H1 (cell line): ENCODE data around the gene SPRN. TPM values are rescaled to one million over a fixed set of nuclear protein-coding genes. Genes with fewer than 3 reads are reported as not detected.

Experiments used
- CTCF ChIA-PET: fragments of 300-600 bp; sonication (Branson Sonifier 250); formaldehyde crosslinking; loops from one replicate; lab custom pipeline; 2021; ENCODE audit not compliant: partially characterized antibody; lab: Charles Lee
- POLR2A ChIA-PET: fragments of 300-600 bp; sonication (Branson Sonifier 250); formaldehyde crosslinking; loops from one replicate; lab custom pipeline; 2021; ENCODE audit warnings: inconsistent platforms; ENCODE audit not compliant: partially characterized antibody; lab: Charles Lee
- DNase-seq, 2 experiments: peaks; one replicate each; pipeline versions ENCODE4 v3.0.0 to v3.0.0-alpha.2; 2010 to 2022; ENCODE audit warnings: low spot score in 2 of 2, low read depth in 1 of 2, mixed read lengths in 1 of 2
- FAIRE-seq: peaks from 2 replicates; lab custom pipeline; 2011; peaks lifted over from hg19 to GRCh38; lab: Jason Lieb, UNC
- H2AFZ ChIP-seq: 2 replicates; pipeline ENCODE4 v1.8.1; 2012; ENCODE audit warnings: low read length, inconsistent platforms
- H2AK5ac ChIP-seq: 2 replicates; pipeline ENCODE4 v1.6.1; 2013; ENCODE audit warnings: low read depth, low read length
- H2BK120ac ChIP-seq: replicated peaks from 2 replicates; pipeline ENCODE3; 2013; ENCODE audit warnings: low read depth, low read length, inconsistent platforms
- H2BK12ac ChIP-seq: 2 replicates; pipeline ENCODE4 v1.6.1; 2013; ENCODE audit warnings: low read depth, low read length
- H2BK15ac ChIP-seq: 2 replicates; pipeline ENCODE4 v1.6.1; 2013; ENCODE audit warnings: low read length
- H2BK20ac ChIP-seq: 2 replicates; pipeline ENCODE4 v1.6.1; 2013; ENCODE audit warnings: low read length
- H2BK5ac ChIP-seq: 2 replicates; pipeline ENCODE4 v1.6.1; 2013; ENCODE audit warnings: low read depth, low read length
- H3K14ac ChIP-seq: 2 replicates; pipeline ENCODE4 v1.6.1; 2013; ENCODE audit warnings: inconsistent platforms; ENCODE audit not compliant: insufficient read length
- H3K18ac ChIP-seq: 2 replicates; pipeline ENCODE4 v1.6.1; 2013; ENCODE audit warnings: low read length; ENCODE audit errors: extremely low read depth
- H3K23ac ChIP-seq: 2 replicates; pipeline ENCODE4 v1.6.1; 2013; ENCODE audit warnings: inconsistent platforms; ENCODE audit not compliant: insufficient read length
- H3K23me2 ChIP-seq: 2 replicates; pipeline ENCODE4 v1.6.1; 2013; ENCODE audit warnings: low read depth, low read length
- H3K27ac ChIP-seq: 2 replicates; pipeline ENCODE4 v1.6.1; 2011; ENCODE audit warnings: low read depth, low read length, inconsistent platforms
- H3K27me3 ChIP-seq, 4 experiments: replicated peaks in 1 of 4; 1 replicate in 1 of 4; 2 replicates in 3 of 4; pipeline versions ENCODE4 v1.6.1 to v1.8.1; 2011 to 2013; ENCODE audit warnings: low read length in 3 of 4, mild to moderate bottlenecking in 3 of 4, inconsistent platforms in 2 of 4, mixed read lengths in 2 of 4, moderate library complexity in 1 of 4; ENCODE audit not compliant: control insufficient read depth in 3 of 4, insufficient read depth in 3 of 4; ENCODE audit errors: extremely low read depth in 1 of 4
- H3K36me3 ChIP-seq, 4 experiments: 2 replicates each; pipeline versions ENCODE4 v1.6.1 to v1.8.1; 2011 to 2013; ENCODE audit warnings: mild to moderate bottlenecking in 4 of 4, low read length in 3 of 4, moderate library complexity in 2 of 4, control low read depth in 1 of 4, inconsistent platforms in 1 of 4; ENCODE audit not compliant: insufficient read depth in 4 of 4, control insufficient read depth in 2 of 4
- H3K4ac ChIP-seq: replicated peaks from 2 replicates; pipeline ENCODE3; 2013; ENCODE audit warnings: low read length, low read depth, mixed read lengths, inconsistent platforms; ENCODE audit not compliant: insufficient read length
- H3K4me1 ChIP-seq, 4 experiments: replicated peaks in 1 of 4; 1 replicate in 1 of 4; 2 replicates in 3 of 4; pipeline versions ENCODE4 v1.6.1 to v1.8.1; 2011 to 2013; ENCODE audit warnings: low read length in 3 of 4, inconsistent platforms in 2 of 4, mixed read lengths in 1 of 4; ENCODE audit not compliant: insufficient read depth in 4 of 4, control insufficient read depth in 3 of 4
- H3K4me2 ChIP-seq, 2 experiments: 2 replicates each; pipeline versions ENCODE4 v1.6.1 to v1.8.1; 2011 to 2013; ENCODE audit warnings: low read depth in 2 of 2, low read length in 2 of 2, control low read depth in 1 of 2, inconsistent platforms in 1 of 2, mild to moderate bottlenecking in 1 of 2; ENCODE audit not compliant: insufficient read depth in 1 of 2
- H3K4me3 ChIP-seq, 4 experiments: fragments of 200-600, 300-600 bp in 1 of 4; sonication (generic), shearing (Covaris generic), sonication (Bioruptor Twin) in 1 of 4; 2 replicates each; pipeline versions ENCODE4 v1.5.1 to v1.8.1; 2011 to 2016; ENCODE audit warnings: low read length in 4 of 4, low read depth in 3 of 4, control low read depth in 2 of 4, inconsistent platforms in 2 of 4, mild to moderate bottlenecking in 2 of 4, mixed read lengths in 1 of 4, moderate library complexity in 1 of 4; ENCODE audit not compliant: insufficient read depth in 2 of 4; ENCODE audit errors: extremely low read depth in 1 of 4
- H3K56ac ChIP-seq: replicated peaks from 2 replicates; pipeline ENCODE3; 2013; ENCODE audit warnings: low read depth, mild to moderate bottlenecking, mixed read lengths, low read length, inconsistent platforms; ENCODE audit not compliant: insufficient read length
- H3K79me1 ChIP-seq: 2 replicates; pipeline ENCODE4 v1.6.1; 2013; ENCODE audit warnings: low read depth, low read length, control low read depth
- H3K79me2 ChIP-seq, 2 experiments: 2 replicates each; pipeline versions ENCODE4 v1.6.1 to v1.8.1; 2012 to 2013; ENCODE audit warnings: low read length in 2 of 2, mild to moderate bottlenecking in 2 of 2, inconsistent platforms in 1 of 2; ENCODE audit not compliant: insufficient read depth in 2 of 2, control insufficient read depth in 1 of 2
- H3K9ac ChIP-seq, 4 experiments: replicated peaks in 1 of 4; 1 replicate in 1 of 4; 2 replicates in 3 of 4; pipeline versions ENCODE4 v1.6.1 to v1.8.1; 2011 to 2013; ENCODE audit warnings: low read depth in 3 of 4, low read length in 3 of 4, control low read depth in 2 of 4, mild to moderate bottlenecking in 2 of 4, moderate library complexity in 2 of 4, inconsistent platforms in 1 of 4; ENCODE audit errors: extremely low read depth in 1 of 4
- H3K9me3 ChIP-seq, 2 experiments: 2 replicates each; pipeline versions ENCODE4 v1.6.1 to v1.8.1; 2012 to 2013; ENCODE audit warnings: mild to moderate bottlenecking in 2 of 2, moderate library complexity in 2 of 2, control low read depth in 1 of 2, inconsistent platforms in 1 of 2, low read depth in 1 of 2, low read length in 1 of 2, mixed read lengths in 1 of 2; ENCODE audit not compliant: insufficient read depth in 2 of 2
- H4K20me1 ChIP-seq, 2 experiments: replicated peaks in 1 of 2; 2 replicates each; pipeline versions ENCODE3 to v1.8.1; 2011 to 2013; ENCODE audit warnings: inconsistent platforms in 2 of 2, low read length in 2 of 2, mild to moderate bottlenecking in 1 of 2; ENCODE audit not compliant: insufficient read depth in 2 of 2, control insufficient read depth in 1 of 2
- H4K5ac ChIP-seq: 2 replicates; pipeline ENCODE4 v1.6.1; 2013; ENCODE audit warnings: low read length, low read depth, mixed read lengths, inconsistent platforms; ENCODE audit not compliant: insufficient read length
- H4K8ac ChIP-seq: 2 replicates; pipeline ENCODE4 v1.8.0; 2013; ENCODE audit warnings: mild to moderate bottlenecking, moderate library complexity, low read length, inconsistent platforms; ENCODE audit not compliant: insufficient read depth; ENCODE audit errors: extremely low read depth
- H4K91ac ChIP-seq: replicated peaks from 2 replicates; pipeline ENCODE3; 2013; ENCODE audit warnings: low read length, mixed read lengths, inconsistent platforms; ENCODE audit not compliant: insufficient read length
- ASH2L ChIP-seq: fragments of 200-600, 300-600 bp; sonication (generic); IDR thresholded peaks from one replicate; pipeline ENCODE4 v1.7.1; 2017; ENCODE audit warnings: low read length
- ATF3 ChIP-seq: IDR thresholded peaks from 2 replicates; pipeline ENCODE4 v1.6.1; 2011; ENCODE audit warnings: low read depth, mild to moderate bottlenecking, low read length; ENCODE audit not compliant: insufficient read depth
- CHD2 ChIP-seq: IDR thresholded peaks from 2 replicates; pipeline ENCODE4 v1.6.1; 2012; ENCODE audit warnings: low read length, improper control_type of control experiment
- HDAC6 ChIP-seq: IDR thresholded peaks from one replicate; pipeline ENCODE4 v1.7.1; 2012; ENCODE audit warnings: low read depth, mild to moderate bottlenecking, inconsistent platforms, low read length, moderate library complexity
- KDM4A ChIP-seq: IDR thresholded peaks from one replicate; pipeline ENCODE4 v1.7.1; 2012; ENCODE audit warnings: low read depth, mild to moderate bottlenecking, moderate library complexity, low read length, inconsistent platforms; ENCODE audit not compliant: severe bottlenecking
- SIN3A ChIP-seq, 2 experiments: IDR thresholded peaks in 1 of 2; conservative IDR thresholded peaks in 1 of 2; 2 replicates each; pipeline ENCODE4 v1.6.1; 2011 to 2012; ENCODE audit warnings: low read length in 2 of 2, improper control_type of control experiment in 1 of 2, low read depth in 1 of 2, mild to moderate bottlenecking in 1 of 2
- SIRT6 ChIP-seq: IDR thresholded peaks from one replicate; pipeline ENCODE4 v1.7.1; 2012; ENCODE audit warnings: low read length, inconsistent platforms
- SP1 ChIP-seq: IDR thresholded peaks from 2 replicates; pipeline ENCODE4 v1.6.1; 2011; ENCODE audit warnings: low read depth, low read length
- WGBS, 2 experiments: shearing (Covaris generic) in 1 of 2; methylation state at CpG; one replicate each; pipeline versions ENCODE4 v1.1.6 to v1.1.7; 2013 to 2015; ENCODE audit warnings: low lambda C conversion rate in 2 of 2, mixed read lengths in 2 of 2, inconsistent platforms in 1 of 2, low coverage in 1 of 2, missing lambda C conversion rate in 1 of 2; ENCODE audit not compliant: insufficient replicate concordance in 2 of 2, insufficient coverage in 1 of 2, insufficient read length in 1 of 2; ENCODE audit errors: extremely low coverage in 1 of 2, missing lambda C conversion rate in 1 of 2; 5-methylcytosine and 5-hydroxymethylcytosine counted together
- polyA plus RNA-seq, 7 experiments: library from polyadenylated mRNA; depleted of rRNA in 3 of 7; stranded (reverse) in 5 of 7; unstranded in 2 of 7; fragments of >200 nt in 5 of 7; fragments of 200-250 nt in 2 of 7; gene quantifications; 1 replicate in 5 of 7; 2 replicates in 1 of 7; 4 replicates in 1 of 7; pipeline versions ENCODE4 v1.2.1 to v1.2.3, GENCODE V29; 2011 to 2013; ENCODE audit warnings: missing spikeins in 2 of 7, mixed read lengths in 2 of 7
- total RNA-seq: library from RNA; stranded (reverse); fragmentation: NEBNext Ultra II Directional; extraction: Animal tissue kit (Norgen Biotek cat#: 25700); gene quantifications from 2 replicates; pipeline ENCODE4 v1.2.1, GENCODE V29; 2021
- TF ChIP-seq, protein P1 (sequence below), 3 experiments: IDR thresholded peaks; 1 replicate in 2 of 3; 2 replicates in 1 of 3; pipeline versions ENCODE4 v1.5.1 to v1.6.1; 2011; ENCODE audit warnings: low read length in 3 of 3, mild to moderate bottlenecking in 3 of 3, inconsistent platforms in 2 of 3, low read depth in 1 of 3, moderate library complexity in 1 of 3; ENCODE audit not compliant: insufficient read depth in 1 of 3; ENCODE audit errors: control extremely low read depth in 1 of 3

SPRN gene
- total and polyA plus RNA-seq, 2 of the 8 experiments (the other 6 are each of a cell fraction or from before 2014, with no cell fraction given): 0.23 to 0.24 TPM

DNA sequence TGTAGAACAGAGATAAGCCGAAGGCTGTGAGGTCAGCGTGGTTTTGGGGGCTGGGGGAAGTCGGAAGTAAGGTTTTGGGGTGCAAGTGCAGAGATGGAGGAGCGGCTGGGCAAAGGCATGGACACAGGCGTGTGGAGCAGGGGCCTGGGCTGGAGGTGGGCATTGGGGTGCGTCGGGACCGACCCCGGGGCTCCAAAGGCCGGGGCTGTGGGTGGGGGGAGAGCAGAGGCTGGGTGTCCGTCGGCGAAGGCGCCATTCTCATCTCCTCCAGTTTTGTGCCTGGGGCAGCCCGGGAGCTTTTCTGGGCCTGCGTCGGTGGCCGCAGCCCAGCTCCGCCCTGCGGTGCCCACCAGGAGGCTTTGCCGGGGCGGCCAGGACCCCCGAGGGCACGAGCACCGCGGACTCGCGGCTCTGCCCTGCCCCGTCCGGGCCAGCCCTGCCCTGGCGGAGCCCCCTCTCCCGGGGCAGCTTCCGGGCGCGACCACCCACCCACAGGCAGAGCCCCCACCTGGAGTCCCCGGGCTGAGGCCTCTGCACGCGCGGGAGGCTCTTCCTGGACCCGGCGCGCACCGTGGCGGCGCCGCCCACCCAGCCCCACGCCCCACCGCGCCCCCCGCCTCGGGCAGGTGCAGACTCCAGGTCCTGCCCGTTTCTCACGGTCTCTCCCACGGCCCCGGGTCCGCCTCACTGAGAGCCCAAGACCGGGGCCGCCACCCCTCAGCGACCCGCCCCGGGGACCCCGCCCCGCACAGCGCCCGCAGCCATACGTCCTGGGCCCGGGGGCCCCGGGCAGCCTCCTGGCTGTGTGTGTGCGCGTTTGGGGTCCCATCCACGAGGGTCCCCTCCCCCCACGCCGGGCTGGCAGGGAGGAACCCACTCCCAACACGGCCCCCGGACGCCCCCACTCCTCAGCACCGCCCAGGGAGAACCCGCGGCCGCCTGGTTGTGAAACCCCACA, 21.6 kb upstream of the SPRN start:
- Histone ChIP-seq H3K4me2 (no peak overlapping the region), H2BK15ac (no peak overlapping the region), H3K23ac (no peak overlapping the region), H3K4ac (no peak overlapping the region), H4K20me1 (no peaks in the 10 kb centered on the region), H3K79me2 (no peaks in the 10 kb centered on the region), H3K27me3 (no peaks in the 10 kb centered on the region), H2BK5ac (no peak overlapping the region), H3K9me3 (peaks cover 67 to 69% of the 10 kb centered on the region in 2 experiments), H3K4me3 (no peak overlapping the region), H3K23me2 (no peaks in the 10 kb centered on the region), H2AFZ (no peak overlapping the region), H3K27ac (no peak overlapping the region), H3K14ac (no peak overlapping the region), H3K79me1 (no peaks in the 10 kb centered on the region), H2BK20ac (no peak overlapping the region), H2AK5ac (no peak overlapping the region), H3K56ac (no peak overlapping the region), H4K91ac (no peak overlapping the region), H4K8ac (no peak overlapping the region), H3K36me3 (no peaks in the 10 kb centered on the region), H4K5ac (no peak overlapping the region), H2BK12ac (no peak overlapping the region), H3K9ac (no peak overlapping the region), H3K4me1 (no peaks in the 10 kb centered on the region), H2BK120ac (no peak overlapping the region), H3K18ac (no peak overlapping the region)
- ChIA-PET POLR2A (no interaction called here), CTCF (no interaction called here)
- WGBS, 2 experiments: 82% methylated on average over 27 of the region's 80 CpGs; no CpG with 5 or more reads in 1 of the 2 experiments
- DNase-seq (no peak), FAIRE-seq (no peak)
- TF ChIP-seq, protein P1, sequence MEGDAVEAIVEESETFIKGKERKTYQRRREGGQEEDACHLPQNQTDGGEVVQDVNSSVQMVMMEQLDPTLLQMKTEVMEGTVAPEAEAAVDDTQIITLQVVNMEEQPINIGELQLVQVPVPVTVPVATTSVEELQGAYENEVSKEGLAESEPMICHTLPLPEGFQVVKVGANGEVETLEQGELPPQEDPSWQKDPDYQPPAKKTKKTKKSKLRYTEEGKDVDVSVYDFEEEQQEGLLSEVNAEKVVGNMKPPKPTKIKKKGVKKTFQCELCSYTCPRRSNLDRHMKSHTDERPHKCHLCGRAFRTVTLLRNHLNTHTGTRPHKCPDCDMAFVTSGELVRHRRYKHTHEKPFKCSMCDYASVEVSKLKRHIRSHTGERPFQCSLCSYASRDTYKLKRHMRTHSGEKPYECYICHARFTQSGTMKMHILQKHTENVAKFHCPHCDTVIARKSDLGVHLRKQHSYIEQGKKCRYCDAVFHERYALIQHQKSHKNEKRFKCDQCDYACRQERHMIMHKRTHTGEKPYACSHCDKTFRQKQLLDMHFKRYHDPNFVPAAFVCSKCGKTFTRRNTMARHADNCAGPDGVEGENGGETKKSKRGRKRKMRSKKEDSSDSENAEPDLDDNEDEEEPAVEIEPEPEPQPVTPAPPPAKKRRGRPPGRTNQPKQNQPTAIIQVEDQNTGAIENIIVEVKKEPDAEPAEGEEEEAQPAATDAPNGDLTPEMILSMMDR (IDR thresholded peaks at IDR 0.05; ENCODE audit: control extremely low read depth in 1 of 3, insufficient read depth in 1 of 3, low read depth in 1 of 3, low read length in 3 of 3): no peak
- no peak for TF ChIP-seq HDAC6
- no peak for TF ChIP-seq SIN3A (conservative IDR thresholded peaks at IDR 0.05 in 1 of 2, IDR thresholded peaks at IDR 0.05 in 1 of 2; ENCODE audit: low read depth in 1 of 2, low read length in 2 of 2)
- TF ChIP-seq ATF3: no peak
- no peak for TF ChIP-seq SIRT6
- TF ChIP-seq CHD2: no peak
- no peak for TF ChIP-seq ASH2L
- TF ChIP-seq SP1: no peak
- TF ChIP-seq KDM4A: no peak
